GM19023 (cell line): ENCODE results near the gene HAUS5.
"Not testable (repeated sequence)": the region's sequence is repeated elsewhere in the genome, so short reads cannot be mapped to it uniquely, and the experiment has no call there.

Source experiments
- ATAC-seq: cut with Tn5 transposase; IDR thresholded peaks from one replicate; pipeline ENCODE4 v1.9.1; 2021; ENCODE audit warnings: mild to moderate bottlenecking, moderate library complexity; ENCODE audit not compliant: unreplicated experiment

Gene HAUS5

GRCh38 chr19:35607170-35607569 lies 5.4 kb upstream of the HAUS5 start:
- not testable (repeated sequence) for ATAC-seq

- no peak for ATAC-seq
Observed at GRCh38 chr19:35607661-35608060, 4.9 kb upstream of the HAUS5 start.

GRCh38 chr19:35608251-35608650 lies 4.3 kb upstream of the HAUS5 start:
- no peak for ATAC-seq

- ATAC-seq = no peak
Observed at GRCh38 chr19:35609851-35610353, 2.6 kb upstream of the HAUS5 start.

- no peak for ATAC-seq
Observed at GRCh38 chr19:35612224-35612558, 344 bp upstream of the HAUS5 start.

GRCh38 chr19:35613574-35613973 lies 1.0 kb downstream of the HAUS5 start:
- no peak for ATAC-seq

- ATAC-seq = no peak
Observed at GRCh38 chr19:35615036-35615435, 2.5 kb downstream of the HAUS5 start.

- ATAC-seq = no peak
Observed at GRCh38 chr19:35618857-35619256, 6.3 kb downstream of the HAUS5 start.

- ATAC-seq = no peak
Observed at GRCh38 chr19:35619290-35619923, 6.9 kb downstream of the HAUS5 start.

GRCh38 chr19:35620001-35620400 lies 7.5 kb downstream of the HAUS5 start:
- ATAC-seq = no peak

- ATAC-seq = no peak
Observed at GRCh38 chr19:35621708-35622107, 9.2 kb downstream of the HAUS5 start.

GRCh38 chr19:35622750-35623149 lies 10.2 kb downstream of the HAUS5 start:
- ATAC-seq = no peak

GRCh38 chr19:35623327-35624010 lies 10.9 kb downstream of the HAUS5 start:
- no peak for ATAC-seq

GRCh38 chr19:35628264-35628564 lies 15.7 kb downstream of the HAUS5 start:
- no peak for ATAC-seq

GRCh38 chr19:35628565-35629331 lies 16.2 kb downstream of the HAUS5 start, which contains the start of gene RBM42:
Gene RBM42 (plus strand): TSS chr19:35629036. CDS start chr19:35629154, 118 bp downstream.
- peak; percentile 96 for ATAC-seq

GRCh38 chr19:35629332-35629633 lies 16.7 kb downstream of the HAUS5 start:
- ATAC-seq = no peak

- ATAC-seq = no peak
Observed at GRCh38 chr19:35633727-35634440, 21.3 kb downstream of the HAUS5 start.

- ATAC-seq = no peak
Observed at GRCh38 chr19:35636651-35637050, 24.1 kb downstream of the HAUS5 start.

- no peak for ATAC-seq
Observed at GRCh38 chr19:35637165-35637564, 24.6 kb downstream of the HAUS5 start.

- no peak for ATAC-seq
Observed at GRCh38 chr19:35639321-35639639, 26.7 kb downstream of the HAUS5 start.

GRCh38 chr19:35639863-35640262 lies 27.3 kb downstream of the HAUS5 start:
- ATAC-seq = no peak
